ENCODE data around the gene TPO.
"Not testable (repeated sequence)": the region's sequence is repeated elsewhere in the genome, so short reads cannot be mapped to it uniquely, and the experiment has no call there.

Gene TPO

GRCh38 chr2:1405967-1406366 is 7.3 kb upstream of the TPO start:
- no peak for DNase-seq

- no peak for DNase-seq
Measured at GRCh38 chr2:1406434-1406833, 6.8 kb upstream of the TPO start.

GRCh38 chr2:1407950-1408675 is 5.2 kb upstream of the TPO start:
- no peak for DNase-seq

GRCh38 chr2:1414121-1414520 is 858 bp downstream of the TPO start:
- DNase-seq, result no peak

- not testable (repeated sequence) for DNase-seq
Measured at GRCh38 chr2:1414901-1415300, 1.6 kb downstream of the TPO start.

GRCh38 chr2:1415501-1415900 is 2.2 kb downstream of the TPO start:
- DNase-seq, result no peak

- DNase-seq, result no peak
Measured at GRCh38 chr2:1418566-1418965, 5.3 kb downstream of the TPO start.

GRCh38 chr2:1420746-1421480 is 7.7 kb downstream of the TPO start:
- no peak for DNase-seq

GRCh38 chr2:1421731-1422130 is 8.5 kb downstream of the TPO start:
- DNase-seq, result no peak

GRCh38 chr2:1422131-1422530 is 8.9 kb downstream of the TPO start:
- no peak for DNase-seq

GRCh38 chr2:1422716-1423285 is 9.5 kb downstream of the TPO start:
- no peak for DNase-seq

GRCh38 chr2:1427086-1427485 is 13.8 kb downstream of the TPO start:
- no peak for DNase-seq

- no peak for DNase-seq
Measured at GRCh38 chr2:1429895-1430294, 16.6 kb downstream of the TPO start.

GRCh38 chr2:1430491-1430890 is 17.2 kb downstream of the TPO start:
- DNase-seq, result no peak

GRCh38 chr2:1431886-1432400 is 18.7 kb downstream of the TPO start:
- DNase-seq, result no peak

- DNase-seq, result no peak
Measured at GRCh38 chr2:1432726-1433125, 19.5 kb downstream of the TPO start.

- DNase-seq, result no peak
Measured at GRCh38 chr2:1436369-1436768, 23.1 kb downstream of the TPO start.

- no peak for DNase-seq
Measured at GRCh38 chr2:1437101-1437500, 23.8 kb downstream of the TPO start.

GRCh38 chr2:1437537-1437936 is 24.3 kb downstream of the TPO start:
- no peak for DNase-seq

GRCh38 chr2:1438972-1439371 is 25.7 kb downstream of the TPO start:
- DNase-seq, result no peak

GRCh38 chr2:1440581-1440980 is 27.3 kb downstream of the TPO start:
- no peak for DNase-seq

GRCh38 chr2:1446301-1446700 is 33.0 kb downstream of the TPO start:
- no peak for DNase-seq

- no peak for DNase-seq
Measured at GRCh38 chr2:1448009-1448408, 34.7 kb downstream of the TPO start.

GRCh38 chr2:1450915-1451314 is 37.7 kb downstream of the TPO start:
- DNase-seq, result no peak

Measured in GF-D8 (cell line).